GM19455 (cell line): ENCODE results near the gene TRPM3.

ENCODE experiments used
- ATAC-seq: cut with Tn5 transposase; IDR thresholded peaks from one replicate; pipeline ENCODE4 v1.9.1; 2021; ENCODE audit not compliant: unreplicated experiment

Gene TRPM3

DNA sequence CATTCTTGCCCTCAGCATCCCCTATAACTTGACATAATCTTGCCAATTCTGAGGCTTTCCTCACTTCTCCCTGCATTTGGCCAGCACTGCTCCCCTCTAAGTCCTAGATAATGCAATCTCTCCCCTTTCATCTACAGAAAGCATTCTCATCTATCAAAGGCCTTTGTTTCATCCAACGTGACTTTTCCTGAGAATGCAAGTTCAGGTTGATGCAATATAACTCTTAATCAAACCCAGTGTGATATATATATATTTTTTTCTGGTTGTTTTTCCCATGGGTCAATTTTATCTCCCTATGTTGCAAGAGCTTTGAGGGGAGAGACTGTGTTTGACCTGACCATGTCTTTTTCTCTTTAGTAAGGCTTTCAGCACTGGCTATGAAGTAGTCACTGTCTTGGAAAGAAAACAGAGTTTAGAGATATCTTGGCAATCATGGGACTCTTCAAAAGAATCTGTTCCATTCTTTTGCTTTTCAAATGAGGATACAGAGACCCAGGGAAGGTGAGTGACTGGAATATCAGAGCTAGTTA lies 268.6 kb downstream of the TRPM3 start:
- ATAC-seq: no peak

DNA sequence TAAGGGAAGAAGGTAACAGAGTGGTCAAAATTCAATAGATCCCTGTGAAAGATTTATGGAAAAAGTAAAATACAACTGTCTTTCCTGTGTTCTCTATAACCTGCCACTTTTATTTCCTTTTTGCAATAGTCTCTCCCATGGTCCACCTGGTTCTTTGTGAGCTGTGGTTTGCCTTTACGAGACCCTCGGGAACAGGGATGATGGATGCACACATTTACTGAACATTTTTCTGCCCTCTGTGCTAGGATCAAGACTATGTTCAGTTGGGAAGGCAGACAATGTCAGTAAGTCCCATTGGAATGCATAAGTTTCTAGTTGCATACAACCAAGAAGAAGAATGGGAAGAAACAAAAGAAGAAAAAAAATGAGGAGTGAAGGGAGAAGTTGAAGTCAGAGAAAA lies 281.2 kb downstream of the TRPM3 start:
- no peak for ATAC-seq

DNA sequence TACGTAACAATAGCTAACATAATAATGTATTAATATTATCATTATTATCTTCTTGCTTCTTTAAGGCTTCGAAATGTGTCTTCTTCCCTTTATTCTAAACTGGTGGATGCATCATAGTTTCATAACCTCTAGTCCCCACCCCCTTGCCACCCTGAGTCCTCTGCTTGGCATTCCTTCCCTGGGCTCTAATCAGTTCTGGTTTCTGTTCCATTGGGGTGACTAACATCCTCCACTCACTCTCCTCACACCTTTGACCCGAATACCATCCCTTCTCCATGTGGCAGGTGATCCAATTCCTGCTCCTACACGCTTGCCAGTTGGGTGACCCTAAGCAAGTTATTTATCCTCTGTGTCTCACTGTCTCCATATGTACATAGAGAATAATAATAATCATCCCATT lies 286.1 kb downstream of the TRPM3 start:
- ATAC-seq: no peak

DNA sequence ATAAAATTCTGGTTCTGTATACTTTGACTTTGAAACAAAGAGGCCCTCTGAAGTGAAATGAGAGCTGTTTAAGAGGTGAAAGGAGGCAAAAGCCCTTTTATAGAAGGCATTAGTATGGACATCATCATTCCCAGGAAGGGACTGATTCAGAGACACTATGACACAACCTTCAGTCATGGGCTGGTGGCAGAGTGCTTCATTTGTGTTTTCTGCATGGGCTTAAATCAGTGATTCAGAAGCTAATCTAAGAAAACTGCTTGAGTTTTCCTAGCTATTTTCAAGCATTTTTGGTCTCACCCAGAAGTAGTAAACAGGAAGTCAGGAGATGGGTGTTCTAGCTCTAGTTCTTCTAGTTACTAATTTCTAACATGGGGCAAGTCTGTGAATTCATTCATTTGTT lies 288.9 kb downstream of the TRPM3 start:
- ATAC-seq: no peak

- ATAC-seq: no peak
These were observed 290.8 kb downstream of the TRPM3 start for GRCh38 chr9:70830618-70831017.

DNA sequence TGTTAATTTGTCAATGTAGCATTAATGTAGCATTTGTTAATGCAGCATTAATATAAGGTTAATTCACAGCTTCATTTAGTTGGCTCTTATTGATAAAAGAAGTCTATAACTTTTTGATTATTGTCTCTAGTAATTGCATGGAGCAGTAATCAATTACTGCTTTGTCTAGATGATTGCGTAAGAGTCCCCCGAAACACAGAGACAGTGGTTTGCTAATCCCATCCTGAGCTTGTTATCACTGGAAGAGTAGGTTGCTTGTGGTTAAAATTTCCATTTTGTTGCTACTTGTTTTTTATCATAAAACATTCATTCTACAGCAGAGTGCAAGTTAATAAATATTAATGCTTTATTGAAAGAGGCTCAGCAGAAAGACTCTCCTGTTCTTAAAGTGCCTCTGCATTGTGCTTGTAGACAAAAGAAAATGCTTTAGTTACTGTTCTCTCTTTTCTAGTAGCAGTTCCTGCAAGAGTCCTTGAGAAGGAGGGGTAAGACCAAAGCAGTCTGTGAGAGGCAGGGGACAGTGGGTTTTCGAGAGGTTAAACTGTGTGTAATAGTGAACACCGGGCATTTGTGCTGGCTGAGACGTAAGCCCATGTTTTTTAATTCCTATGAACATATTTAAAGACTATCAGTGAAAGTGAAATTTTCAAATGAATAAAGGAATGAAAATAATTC lies 291.7 kb downstream of the TRPM3 start:
- no peak for ATAC-seq

GRCh38 chr9:70826562-70826961 lies 294.9 kb downstream of the TRPM3 start:
- ATAC-seq: no peak

DNA sequence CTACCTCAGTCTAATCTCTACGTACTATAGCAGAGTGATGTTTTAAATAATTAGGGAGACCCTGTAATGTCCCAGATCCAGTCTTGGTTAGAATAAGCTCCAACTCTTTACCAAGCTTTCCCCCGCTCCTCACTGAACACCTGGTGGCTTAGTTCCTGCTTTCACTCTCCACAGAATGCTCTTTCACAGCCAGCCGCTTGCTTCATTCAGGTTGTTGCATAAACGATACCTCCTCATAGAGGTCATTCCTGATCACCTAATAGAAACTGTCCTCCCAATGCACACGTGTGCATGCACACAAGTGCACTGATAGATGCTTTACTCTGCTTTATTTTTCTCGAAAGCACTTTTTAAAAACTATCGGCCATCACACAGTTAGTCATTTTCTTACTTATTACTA lies 298.1 kb downstream of the TRPM3 start:
- ATAC-seq: no peak

DNA sequence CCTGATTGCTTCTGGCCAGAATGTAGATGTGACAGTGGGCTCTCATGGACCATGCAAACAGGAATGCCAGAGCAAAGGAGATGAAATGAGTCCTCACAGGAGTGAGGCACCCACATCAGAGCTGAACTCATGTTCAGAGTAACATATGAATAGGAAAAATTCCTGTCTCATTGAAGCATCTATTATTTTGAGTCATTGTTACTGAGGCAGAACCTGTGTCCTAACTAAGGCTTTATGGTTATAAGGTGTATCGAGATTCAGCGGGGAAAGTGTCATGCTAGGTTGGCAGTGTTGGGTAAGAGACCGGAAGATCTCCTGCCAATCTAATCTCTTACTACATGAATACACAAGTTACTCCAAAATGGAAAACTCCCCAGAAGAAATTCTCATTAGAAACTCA lies 304.1 kb downstream of the TRPM3 start:
- ATAC-seq: no peak

GRCh38 chr9:70816891-70817290 lies 304.5 kb downstream of the TRPM3 start:
- no peak for ATAC-seq

GRCh38 chr9:70816316-70816715 lies 305.1 kb downstream of the TRPM3 start:
- ATAC-seq: no peak

DNA sequence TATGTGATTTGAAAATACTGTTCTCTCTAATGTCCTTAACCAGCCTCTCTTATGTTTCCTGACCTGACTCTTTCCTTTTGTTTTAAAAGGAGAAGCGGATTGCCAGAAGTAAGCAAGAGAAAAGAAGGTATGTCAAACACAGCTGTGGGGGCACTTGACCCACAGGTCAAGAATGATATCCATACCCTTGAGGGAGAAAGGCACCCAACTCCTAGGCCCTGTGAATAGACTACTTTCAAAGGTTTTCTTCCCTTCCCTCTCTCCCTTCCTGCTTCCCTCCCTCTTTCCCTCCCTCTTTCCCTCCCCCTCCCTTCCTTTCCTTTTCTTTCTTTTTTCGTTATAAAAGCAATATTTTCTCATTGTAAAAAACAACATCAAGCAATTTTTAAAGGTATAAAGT lies 306.8 kb downstream of the TRPM3 start:
- ATAC-seq: no peak

DNA sequence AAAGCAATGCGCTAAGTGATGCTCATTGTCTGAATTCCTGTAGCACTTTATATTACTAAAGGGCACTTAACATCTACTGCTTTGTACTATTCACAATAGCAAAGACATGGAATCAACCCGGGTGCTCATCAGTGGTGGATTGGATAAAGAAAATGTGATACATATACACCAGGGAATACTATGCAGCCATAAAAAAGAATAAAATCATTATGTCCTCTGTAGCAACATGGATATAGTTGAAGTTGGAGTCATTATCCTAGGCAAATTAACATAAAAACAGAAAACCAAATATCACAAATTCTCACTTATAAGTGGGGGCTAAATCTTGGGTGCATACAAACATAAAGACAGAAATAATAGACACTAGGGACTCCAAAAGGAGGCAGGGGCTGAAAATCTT lies 308.3 kb downstream of the TRPM3 start:
- ATAC-seq: no peak

DNA sequence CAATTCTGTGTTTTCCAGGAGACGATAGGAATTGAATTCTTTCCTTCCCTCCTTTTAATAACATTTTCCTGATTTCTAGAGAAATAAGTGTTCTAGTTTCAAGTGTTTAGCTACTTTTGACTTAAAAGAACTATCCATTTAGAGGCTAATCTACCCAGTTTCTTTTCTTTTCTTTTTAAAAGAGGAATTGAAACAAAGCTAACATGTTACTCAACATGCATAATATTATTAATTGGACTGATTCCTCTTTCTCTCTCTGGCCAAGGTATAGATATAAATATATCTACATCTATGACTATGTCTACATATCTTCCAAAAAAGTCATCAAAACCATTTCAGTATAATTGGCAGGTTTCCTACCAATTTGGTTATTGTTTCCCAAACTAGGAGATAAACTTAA lies 309.8 kb downstream of the TRPM3 start:
- ATAC-seq: no peak

- ATAC-seq: no peak
These were observed 314.5 kb downstream of the TRPM3 start for GRCh38 chr9:70806875-70807274.

DNA sequence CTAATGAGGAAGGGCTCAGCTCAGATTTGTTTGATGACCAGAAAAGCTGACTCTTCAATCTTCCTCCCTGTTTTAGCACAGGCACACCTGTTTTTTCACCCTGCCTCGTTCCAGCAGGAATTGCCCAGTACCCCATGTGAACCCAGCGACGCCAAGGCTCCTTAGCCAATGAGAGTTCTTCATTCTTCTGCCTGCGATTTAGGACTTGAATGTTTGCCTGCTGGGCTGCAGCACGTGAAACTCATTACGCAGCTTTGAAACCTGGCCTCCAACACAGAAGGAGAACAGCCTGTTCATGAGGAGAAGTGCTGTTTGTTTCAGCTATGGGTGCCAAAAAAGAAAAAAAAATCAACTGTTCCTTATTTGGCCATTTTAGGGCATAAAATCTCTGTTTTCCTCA lies 315.5 kb downstream of the TRPM3 start:
- no peak for ATAC-seq

DNA sequence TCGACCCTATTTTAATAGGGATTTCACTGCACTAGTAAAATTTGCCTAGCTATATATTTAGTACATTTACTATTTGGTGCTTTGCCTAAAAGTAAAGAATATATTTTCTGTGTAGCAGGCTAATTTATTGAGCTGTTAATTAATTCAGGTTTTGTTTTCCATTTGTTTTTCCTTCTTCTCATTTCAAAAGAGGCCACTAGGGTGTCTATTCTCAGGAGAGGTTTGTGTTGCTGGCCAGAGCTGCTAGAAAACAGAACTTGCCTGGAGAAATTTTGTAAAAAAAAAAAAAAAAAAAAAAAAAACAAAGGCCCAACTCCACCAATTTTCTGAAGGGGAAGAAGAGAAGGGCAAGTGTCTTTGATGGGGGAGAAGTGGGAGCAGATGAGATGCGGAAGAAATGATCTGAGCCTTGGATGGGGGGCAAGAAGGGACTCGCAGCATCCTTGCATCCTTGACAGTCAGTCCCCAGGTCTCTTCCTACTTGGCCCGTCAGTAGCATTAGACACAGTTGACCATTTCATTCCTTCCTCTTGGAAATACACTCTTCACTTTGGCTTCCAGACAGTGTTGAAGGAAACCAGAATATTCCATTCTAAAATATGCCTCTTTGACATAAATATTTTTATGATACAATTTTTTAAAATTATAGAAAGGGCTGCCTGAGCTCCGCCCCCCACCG lies 318.5 kb downstream of the TRPM3 start:
- no peak for ATAC-seq

DNA sequence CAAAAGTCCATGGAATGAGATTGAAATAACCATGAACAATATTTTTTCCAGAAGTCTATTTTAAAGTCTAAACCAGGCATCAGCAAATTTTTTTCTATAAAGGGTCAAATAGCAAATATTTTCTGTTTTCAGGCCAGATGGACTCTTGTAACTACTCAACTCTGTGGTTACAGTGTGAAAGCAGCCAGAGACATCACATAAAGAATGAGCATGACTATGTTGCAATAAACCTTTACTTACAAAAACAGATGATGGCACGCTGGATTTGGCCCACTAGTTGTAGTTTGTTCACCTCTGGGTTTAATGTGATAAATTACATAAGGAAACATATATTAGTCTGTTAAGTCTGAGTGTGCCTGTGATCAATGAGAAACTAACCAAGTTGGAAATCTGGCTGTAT lies 319.2 kb downstream of the TRPM3 start:
- ATAC-seq: no peak

DNA sequence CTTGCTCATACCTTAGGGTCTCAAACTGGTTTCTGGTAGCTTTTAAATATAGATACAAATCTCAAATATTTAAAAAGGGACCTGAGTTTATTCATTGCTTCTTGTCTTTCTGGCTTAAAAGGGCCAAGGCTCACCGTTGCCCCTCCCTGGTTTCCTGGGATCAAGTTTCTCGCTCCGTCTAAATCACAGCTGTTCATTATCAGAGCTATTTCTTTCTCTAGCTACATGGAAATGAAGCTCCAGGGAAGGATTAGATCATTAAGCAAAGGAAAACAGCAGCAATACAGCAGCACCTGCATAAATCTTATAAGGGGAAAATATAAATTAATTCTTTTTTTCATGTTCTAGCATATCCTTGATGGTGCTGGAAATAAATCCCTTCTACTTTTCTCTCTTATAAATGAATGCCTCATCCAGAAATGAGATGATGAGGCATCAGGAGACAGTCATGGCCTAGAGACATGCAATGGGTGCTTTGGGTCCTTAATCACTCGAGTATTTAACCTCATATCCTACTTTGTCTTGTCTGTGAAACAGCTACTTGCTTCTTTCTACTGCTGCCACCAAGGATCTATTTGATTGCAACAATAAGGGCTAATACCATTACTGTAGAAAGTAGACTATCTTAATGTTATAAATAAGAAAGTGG lies 320.1 kb downstream of the TRPM3 start:
- ATAC-seq: no peak

- no peak for ATAC-seq
These were observed 323.4 kb downstream of the TRPM3 start for GRCh38 chr9:70798018-70798417.

GRCh38 chr9:70795841-70796240 lies 325.6 kb downstream of the TRPM3 start:
- ATAC-seq: no peak

DNA sequence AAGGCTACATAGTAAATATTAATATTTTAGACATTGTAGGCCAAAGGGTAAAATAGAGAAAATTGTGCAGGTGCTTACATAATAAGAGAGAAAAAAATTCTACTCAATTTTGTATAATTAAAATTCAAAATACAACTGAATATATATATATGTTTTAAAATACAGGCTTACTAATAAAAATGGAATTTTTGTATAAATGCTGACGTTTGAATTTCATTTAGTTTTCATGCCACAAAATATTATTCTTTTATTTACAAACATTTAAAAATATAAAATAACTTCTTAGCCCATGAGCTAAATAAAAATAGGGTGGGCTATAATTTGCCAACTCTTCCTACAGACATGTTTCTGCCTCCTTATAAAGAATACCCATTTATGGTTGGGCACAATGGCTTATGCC lies 328.6 kb downstream of the TRPM3 start:
- no peak for ATAC-seq
